NCI-H2171 (cell line): ENCODE measurements around the gene MPND.

ENCODE experiments used
- DNase-seq: peaks from one replicate; lab custom pipeline; 2025; lab: John Stamatoyannopoulos, UW

MPND gene

GRCh38 chr19:4319067-4319718, 24.2 kb upstream of the MPND start:
- no peak for DNase-seq

GRCh38 chr19:4320419-4320818, 22.9 kb upstream of the MPND start:
- DNase-seq: no peak

GRCh38 chr19:4322942-4323665, 20.3 kb upstream of the MPND start:
- no peak for DNase-seq

- DNase-seq: no peak
Observed at GRCh38 chr19:4323692-4324091, 19.7 kb upstream of the MPND start.

- no peak for DNase-seq
Observed at GRCh38 chr19:4324228-4324627, 19.1 kb upstream of the MPND start.

GRCh38 chr19:4326215-4326836, 17.0 kb upstream of the MPND start:
- DNase-seq: no peak

GRCh38 chr19:4326837-4327251, 16.5 kb upstream of the MPND start:
- DNase-seq: no peak

GRCh38 chr19:4327252-4327876, 16.0 kb upstream of the MPND start:
- peak; percentile 79 for DNase-seq

- DNase-seq: no peak
Observed at GRCh38 chr19:4327877-4328242, 15.5 kb upstream of the MPND start.

- peak; percentile 100 for DNase-seq
Observed at GRCh38 chr19:4328243-4328990, 14.9 kb upstream of the MPND start.

GRCh38 chr19:4328991-4329681, 14.2 kb upstream of the MPND start:
- peak; percentile 33 for DNase-seq

- no peak for DNase-seq
Observed at GRCh38 chr19:4329858-4330257, 13.5 kb upstream of the MPND start.

- no peak for DNase-seq
Observed at GRCh38 chr19:4334929-4335570, 8.3 kb upstream of the MPND start.

GRCh38 chr19:4337906-4338440, 5.4 kb upstream of the MPND start:
- DNase-seq: no peak

GRCh38 chr19:4338441-4339355, 4.7 kb upstream of the MPND start, which contains the start of gene STAP2:
Gene STAP2 (minus strand): TSS chr19:4338827. CDS start chr19:4338753, 74 bp downstream.
- no peak for DNase-seq

- no peak for DNase-seq
Observed at GRCh38 chr19:4342314-4342614, 1.1 kb upstream of the MPND start.

GRCh38 chr19:4342615-4343369, 570 bp upstream of the MPND start:
- DNase-seq: peak; percentile 100

GRCh38 chr19:4345342-4346019, 2.1 kb downstream of the MPND start:
- DNase-seq: no peak

- no peak for DNase-seq
Observed at GRCh38 chr19:4346020-4346383, 2.6 kb downstream of the MPND start.
